K562 (cell line): ENCODE measurements around the gene CYSRT1. TPM values are rescaled to one million over a fixed set of nuclear protein-coding genes. Genes with fewer than 3 reads are reported as not detected.

Experiments
- C11orf30 ChIP-seq: fragments of 450-650 bp; IDR thresholded peaks from 2 replicates; pipeline ENCODE4 v1.6.1; 2016; ENCODE audit warnings: low read depth, mild to moderate bottlenecking
- CAMTA2 ChIP-seq: fragments of 250-450 bp; sonication (Bioruptor Pico); conservative IDR thresholded peaks from 2 replicates; pipeline ENCODE4 v1.5.1; 2022
- CTBP1 ChIP-seq: fragments of 450-650 bp; IDR thresholded peaks from 2 replicates; pipeline ENCODE4 v1.6.1; 2016; ENCODE audit warnings: borderline replicate concordance
- ESRRA ChIP-seq: fragments of 450-650 bp; IDR thresholded peaks from 2 replicates; pipeline ENCODE4 v1.6.1; 2014; ENCODE audit warnings: low read depth, mild to moderate bottlenecking, moderate library complexity, borderline replicate concordance
- HMG20B ChIP-seq: fragments of 250-450 bp; sonication (Bioruptor Pico); IDR thresholded peaks from 2 replicates; pipeline ENCODE4 v1.5.0; 2021; ENCODE audit warnings: mild to moderate bottlenecking
- HNRNPK ChIP-seq: fragments of 200-400 bp; formaldehyde crosslinking; IDR thresholded peaks from one replicate; pipeline ENCODE4 v1.6.1; 2018; ENCODE audit warnings: mild to moderate bottlenecking, low read depth, low read length; ENCODE audit not compliant: poor library complexity, severe bottlenecking
- HNRNPLL ChIP-seq: fragments of 200-400 bp; formaldehyde crosslinking; IDR thresholded peaks from 2 replicates; pipeline ENCODE4 v1.6.1; 2017; ENCODE audit warnings: low read length, low read depth, mild to moderate bottlenecking; ENCODE audit not compliant: poor library complexity, severe bottlenecking
- JUN ChIP-seq, 2 experiments: sonication (generic) in 1 of 2; formaldehyde crosslinking in 1 of 2; IDR thresholded peaks; 2 replicates each; pipeline versions ENCODE4 v1.6.1 to v1.8.0; 2012 to 2022; ENCODE audit warnings: borderline replicate concordance in 2 of 2, mild to moderate bottlenecking in 2 of 2, improper control_type of control experiment in 1 of 2, low read depth in 1 of 2, low read length in 1 of 2, missing genetic modification reagents in 1 of 2
- KAT2B ChIP-seq: IDR thresholded peaks from one replicate; pipeline ENCODE4 v1.6.1; 2012; ENCODE audit warnings: low read depth, mild to moderate bottlenecking, control low read depth, inconsistent platforms, low read length, moderate library complexity
- KLF13 ChIP-seq: fragments of 450-650 bp; IDR thresholded peaks from 2 replicates; pipeline ENCODE4 v1.6.1; 2016; ENCODE audit warnings: missing genetic modification characterization, low read depth, mild to moderate bottlenecking, missing compliant biosample characterization, moderate library complexity, borderline replicate concordance
- MAFF ChIP-seq: IDR thresholded peaks from 2 replicates; pipeline ENCODE4 v1.6.1; 2012; ENCODE audit warnings: low read length, improper control_type of control experiment
- MCM3 ChIP-seq: fragments of 450-650 bp; IDR thresholded peaks from 2 replicates; pipeline ENCODE4 v1.6.1; 2016
- MTA3 ChIP-seq: fragments of 450-650 bp; formaldehyde crosslinking; IDR thresholded peaks from 2 replicates; pipeline ENCODE4 v1.6.1; 2017; ENCODE audit warnings: mild to moderate bottlenecking, borderline replicate concordance
- POLR2B ChIP-seq: fragments of 450-650 bp; IDR thresholded peaks from 2 replicates; pipeline ENCODE4 v1.6.1; 2018; ENCODE audit warnings: low read depth; ENCODE audit not compliant: partially characterized antibody
- SAP30 ChIP-seq: fragments of 200-600 bp; sonication (generic); IDR thresholded peaks from 2 replicates; pipeline ENCODE4 v1.6.1; 2012; ENCODE audit warnings: borderline replicate concordance, low read depth, mild to moderate bottlenecking, moderate library complexity, low read length, control low read depth, inconsistent platforms; ENCODE audit not compliant: insufficient read depth, poor library complexity, severe bottlenecking
- TAF7 ChIP-seq: fragments of 450-650 bp; IDR thresholded peaks from 2 replicates; pipeline ENCODE4 v1.6.1; 2016; ENCODE audit warnings: missing genetic modification characterization, missing compliant biosample characterization
- TAF9B ChIP-seq: fragments of 450-650 bp; IDR thresholded peaks from 2 replicates; pipeline ENCODE4 v1.6.1; 2018; ENCODE audit warnings: mild to moderate bottlenecking; ENCODE audit not compliant: partially characterized antibody
- TEAD2 ChIP-seq: fragments of 450-650 bp; IDR thresholded peaks from 2 replicates; pipeline ENCODE4 v1.6.1; 2016; ENCODE audit warnings: missing genetic modification characterization, control low read depth, missing compliant biosample characterization
- ZBTB8A ChIP-seq: fragments of 450-650 bp; IDR thresholded peaks from 2 replicates; pipeline ENCODE4 v1.6.1; 2018; ENCODE audit warnings: mild to moderate bottlenecking, moderate library complexity; ENCODE audit not compliant: partially characterized antibody
- ZEB2 ChIP-seq: fragments of 450-650 bp; IDR thresholded peaks from 2 replicates; pipeline ENCODE4 v1.6.1; 2016
- polyA plus RNA-seq, 8 experiments: library from polyadenylated mRNA; depleted of rRNA in 4 of 8; stranded (reverse) in 5 of 8; unstranded in 3 of 8; fragments of >200 nt; fragmentation: Nextera tagmentation in 2 of 8; fragmentation: Illumina TruSeq in 1 of 8; extraction: Ambion mirVana in 2 of 8; extraction: Trizol in 1 of 8; gene quantifications; 2 replicates each; pipeline versions ENCODE4 v1.2.1 to v1.2.3, GENCODE V29; 2011 to 2014; ENCODE audit warnings: inconsistent platforms in 1 of 8, missing spikeins in 1 of 8
- total RNA-seq, 7 experiments: library from RNA; depleted of rRNA in 6 of 7; stranded (reverse); fragments of >200 nt in 6 of 7; fragmentation: Illumina TruSeq in 2 of 7; extraction: Trizol in 2 of 7; gene quantifications; 2 replicates each; pipeline versions ENCODE4 v1.2.1 to v1.2.3, GENCODE V29; 2011 to 2021; ENCODE audit warnings: low replicate concordance in 1 of 7
- TF ChIP-seq, protein P1 (sequence below): fragments of 450-650 bp; IDR thresholded peaks from 2 replicates; pipeline ENCODE4 v1.6.1; 2017; ENCODE audit warnings: antibody characterized with exemption, mild to moderate bottlenecking
- TF ChIP-seq, protein P2 (sequence below): fragments of 450-650 bp; formaldehyde crosslinking; conservative IDR thresholded peaks from 2 replicates; pipeline ENCODE4 v1.4.0; 2022; ENCODE audit warnings: mild to moderate bottlenecking, missing genetic modification characterization

Gene CYSRT1
- total and polyA plus RNA-seq, 9 of the 15 experiments (the other 6 are each of a cell fraction or from before 2014, with no cell fraction given) = 0.04 to 1.4 (median 0.42) TPM; not detected in 3

DNA sequence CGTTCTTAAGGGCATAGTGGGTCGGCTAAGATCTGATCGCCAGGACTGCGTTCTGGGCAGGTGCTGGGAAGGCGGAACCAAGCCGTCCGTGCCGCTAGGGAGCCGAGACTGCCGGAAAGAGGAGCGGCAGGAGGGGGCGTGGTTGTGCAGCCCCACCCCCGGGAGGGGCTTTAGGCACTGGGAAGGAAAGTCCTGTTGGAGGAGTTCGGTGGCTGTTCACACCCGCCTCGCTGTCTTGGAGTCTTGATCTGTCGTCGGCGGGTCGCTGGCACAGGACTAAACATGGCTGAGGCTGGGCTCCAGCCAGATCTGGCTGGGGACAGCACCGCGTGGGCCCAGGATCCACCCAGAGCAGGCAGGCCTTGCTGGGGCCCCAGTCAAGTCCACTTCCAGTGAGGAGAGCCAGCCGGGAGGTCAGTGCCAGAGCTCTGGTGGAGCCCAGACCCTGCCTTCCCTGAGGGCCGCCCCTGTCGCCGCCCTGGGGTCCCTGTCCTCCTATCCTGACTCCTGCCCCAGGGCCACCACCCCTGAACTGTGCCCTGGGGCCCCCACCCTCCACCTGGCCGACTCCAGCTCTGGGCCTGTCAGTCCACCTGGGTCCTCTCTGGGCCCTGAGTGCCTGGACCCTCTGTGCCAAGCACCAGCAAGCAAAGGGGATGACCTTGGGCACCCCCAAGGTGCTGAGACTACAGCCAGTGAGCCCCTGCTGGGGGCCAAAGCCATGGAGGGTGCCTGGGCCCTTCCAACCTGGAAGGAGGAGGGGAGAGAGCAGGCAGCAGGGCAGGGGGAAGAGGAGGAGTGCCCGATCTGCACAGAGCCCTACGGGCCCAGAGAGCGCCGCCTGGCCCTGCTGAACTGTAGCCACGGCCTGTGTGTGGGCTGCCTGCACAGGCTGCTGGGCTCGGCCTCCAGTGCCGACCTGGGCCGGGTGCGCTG lies 7.4 kb upstream of the CYSRT1 start (continued):
- no peak for TF ChIP-seq TAF7 (tag)
- TF ChIP-seq HMG20B (CRISPR knock-in tag) = no peak
- TF ChIP-seq, protein P1, sequence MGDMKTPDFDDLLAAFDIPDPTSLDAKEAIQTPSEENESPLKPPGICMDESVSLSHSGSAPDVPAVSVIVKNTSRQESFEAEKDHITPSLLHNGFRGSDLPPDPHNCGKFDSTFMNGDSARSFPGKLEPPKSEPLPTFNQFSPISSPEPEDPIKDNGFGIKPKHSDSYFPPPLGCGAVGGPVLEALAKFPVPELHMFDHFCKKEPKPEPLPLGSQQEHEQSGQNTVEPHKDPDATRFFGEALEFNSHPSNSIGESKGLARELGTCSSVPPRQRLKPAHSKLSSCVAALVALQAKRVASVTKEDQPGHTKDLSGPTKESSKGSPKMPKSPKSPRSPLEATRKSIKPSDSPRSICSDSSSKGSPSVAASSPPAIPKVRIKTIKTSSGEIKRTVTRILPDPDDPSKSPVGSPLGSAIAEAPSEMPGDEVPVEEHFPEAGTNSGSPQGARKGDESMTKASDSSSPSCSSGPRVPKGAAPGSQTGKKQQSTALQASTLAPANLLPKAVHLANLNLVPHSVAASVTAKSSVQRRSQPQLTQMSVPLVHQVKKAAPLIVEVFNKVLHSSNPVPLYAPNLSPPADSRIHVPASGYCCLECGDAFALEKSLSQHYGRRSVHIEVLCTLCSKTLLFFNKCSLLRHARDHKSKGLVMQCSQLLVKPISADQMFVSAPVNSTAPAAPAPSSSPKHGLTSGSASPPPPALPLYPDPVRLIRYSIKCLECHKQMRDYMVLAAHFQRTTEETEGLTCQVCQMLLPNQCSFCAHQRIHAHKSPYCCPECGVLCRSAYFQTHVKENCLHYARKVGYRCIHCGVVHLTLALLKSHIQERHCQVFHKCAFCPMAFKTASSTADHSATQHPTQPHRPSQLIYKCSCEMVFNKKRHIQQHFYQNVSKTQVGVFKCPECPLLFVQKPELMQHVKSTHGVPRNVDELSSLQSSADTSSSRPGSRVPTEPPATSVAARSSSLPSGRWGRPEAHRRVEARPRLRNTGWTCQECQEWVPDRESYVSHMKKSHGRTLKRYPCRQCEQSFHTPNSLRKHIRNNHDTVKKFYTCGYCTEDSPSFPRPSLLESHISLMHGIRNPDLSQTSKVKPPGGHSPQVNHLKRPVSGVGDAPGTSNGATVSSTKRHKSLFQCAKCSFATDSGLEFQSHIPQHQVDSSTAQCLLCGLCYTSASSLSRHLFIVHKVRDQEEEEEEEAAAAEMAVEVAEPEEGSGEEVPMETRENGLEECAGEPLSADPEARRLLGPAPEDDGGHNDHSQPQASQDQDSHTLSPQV = peak; percentile 82
- 0 out of 2 replicates have a peak, but pooled peaks have one; percentile 18 for TF ChIP-seq ESRRA
- no peak for TF ChIP-seq ZBTB8A
- no peak for TF ChIP-seq JUN (IDR thresholded peaks at IDR 0.05; ENCODE audit: borderline replicate concordance, low read depth, low read length)
- no peak for TF ChIP-seq JUN (CRISPR knock-in tag; IDR thresholded peaks at IDR 0.05; ENCODE audit: borderline replicate concordance)
- TF ChIP-seq SAP30 = peak; percentile 32
- peak; percentile 66 for TF ChIP-seq POLR2B
- TF ChIP-seq MAFF = no peak
- no peak for TF ChIP-seq TEAD2 (tag)
- peak; percentile 58; the same call in 1 of the 2 replicates for TF ChIP-seq CTBP1
- TF ChIP-seq CAMTA2 (CRISPR knock-in tag) = no peak
- TF ChIP-seq KAT2B = no peak
- peak; percentile 62; the same call in 1 of the 2 replicates for TF ChIP-seq C11orf30
- TF ChIP-seq TAF9B = peak; percentile 16
- TF ChIP-seq ZEB2 = 0 out of 2 replicates have a peak, but pooled peaks have one; percentile 31
- TF ChIP-seq, protein P2, sequence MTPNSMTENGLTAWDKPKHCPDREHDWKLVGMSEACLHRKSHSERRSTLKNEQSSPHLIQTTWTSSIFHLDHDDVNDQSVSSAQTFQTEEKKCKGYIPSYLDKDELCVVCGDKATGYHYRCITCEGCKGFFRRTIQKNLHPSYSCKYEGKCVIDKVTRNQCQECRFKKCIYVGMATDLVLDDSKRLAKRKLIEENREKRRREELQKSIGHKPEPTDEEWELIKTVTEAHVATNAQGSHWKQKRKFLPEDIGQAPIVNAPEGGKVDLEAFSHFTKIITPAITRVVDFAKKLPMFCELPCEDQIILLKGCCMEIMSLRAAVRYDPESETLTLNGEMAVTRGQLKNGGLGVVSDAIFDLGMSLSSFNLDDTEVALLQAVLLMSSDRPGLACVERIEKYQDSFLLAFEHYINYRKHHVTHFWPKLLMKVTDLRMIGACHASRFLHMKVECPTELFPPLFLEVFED (CRISPR knock-in tag) = no peak
- TF ChIP-seq MCM3 = no peak
- peak; percentile 31 for TF ChIP-seq HNRNPLL
- peak; percentile 55; the same call in 1 of the 2 replicates for TF ChIP-seq MTA3
- peak; percentile 91 for TF ChIP-seq KLF13 (tag)
- TF ChIP-seq HNRNPK = no peak
